Nephron progenitor cell (in vitro differentiated cells): ENCODE results near the gene COL4A6.

ENCODE experiments used
- DNase-seq: peaks from one replicate; pipeline ENCODE4 v3.0.0; 2021
- H3K27ac Mint-ChIP-seq: 2 replicates; pipeline ENCODE4 v1.8.0; 2021; ENCODE audit warnings: mild to moderate bottlenecking, moderate library complexity, mixed read lengths
- H3K27me3 Mint-ChIP-seq: 2 replicates; pipeline ENCODE4 v1.8.0; 2021; ENCODE audit warnings: mild to moderate bottlenecking, low read depth, mixed read lengths; ENCODE audit not compliant: poor library complexity
- H3K36me3 Mint-ChIP-seq: 2 replicates; pipeline ENCODE4 v1.8.0; 2021; ENCODE audit warnings: low read depth, mixed read lengths
- H3K4me1 Mint-ChIP-seq: 2 replicates; pipeline ENCODE4 v1.8.0; 2021; ENCODE audit warnings: mixed read lengths
- H3K4me3 Mint-ChIP-seq: 2 replicates; pipeline ENCODE4 v1.8.0; 2021; ENCODE audit warnings: mild to moderate bottlenecking, moderate library complexity, mixed read lengths
- H3K9me3 Mint-ChIP-seq: 2 replicates; pipeline ENCODE4 v1.8.0; 2021; ENCODE audit warnings: mild to moderate bottlenecking, moderate library complexity, mixed read lengths
- TF ChIP-seq, protein P1 (sequence below): fragments of 200-600 bp; sonication (generic); IDR thresholded peaks from 2 replicates; pipeline ENCODE4 v1.5.0; 2021; ENCODE audit warnings: antibody characterized with exemption

COL4A6 gene

DNA sequence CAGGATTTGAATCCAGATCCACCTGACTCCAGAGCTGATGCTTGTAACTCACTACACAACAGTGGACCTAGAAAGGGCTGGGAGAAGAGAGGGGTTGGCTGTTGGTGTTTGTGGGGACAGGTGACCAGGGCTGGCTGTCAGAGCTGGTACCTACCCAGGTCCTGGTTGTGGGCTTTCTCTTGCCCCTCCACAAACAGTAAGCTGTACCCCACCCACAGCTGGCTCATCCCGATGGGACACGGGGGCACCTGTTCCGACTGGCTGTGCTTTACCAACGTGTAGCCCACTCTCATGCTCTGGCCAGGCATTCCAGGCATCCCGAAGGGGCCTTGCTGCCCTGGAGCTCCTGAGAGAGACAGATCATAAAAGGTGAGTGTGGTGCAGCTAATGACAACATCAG, 277.9 kb downstream of the COL4A6 start:
- TF ChIP-seq, protein P1, sequence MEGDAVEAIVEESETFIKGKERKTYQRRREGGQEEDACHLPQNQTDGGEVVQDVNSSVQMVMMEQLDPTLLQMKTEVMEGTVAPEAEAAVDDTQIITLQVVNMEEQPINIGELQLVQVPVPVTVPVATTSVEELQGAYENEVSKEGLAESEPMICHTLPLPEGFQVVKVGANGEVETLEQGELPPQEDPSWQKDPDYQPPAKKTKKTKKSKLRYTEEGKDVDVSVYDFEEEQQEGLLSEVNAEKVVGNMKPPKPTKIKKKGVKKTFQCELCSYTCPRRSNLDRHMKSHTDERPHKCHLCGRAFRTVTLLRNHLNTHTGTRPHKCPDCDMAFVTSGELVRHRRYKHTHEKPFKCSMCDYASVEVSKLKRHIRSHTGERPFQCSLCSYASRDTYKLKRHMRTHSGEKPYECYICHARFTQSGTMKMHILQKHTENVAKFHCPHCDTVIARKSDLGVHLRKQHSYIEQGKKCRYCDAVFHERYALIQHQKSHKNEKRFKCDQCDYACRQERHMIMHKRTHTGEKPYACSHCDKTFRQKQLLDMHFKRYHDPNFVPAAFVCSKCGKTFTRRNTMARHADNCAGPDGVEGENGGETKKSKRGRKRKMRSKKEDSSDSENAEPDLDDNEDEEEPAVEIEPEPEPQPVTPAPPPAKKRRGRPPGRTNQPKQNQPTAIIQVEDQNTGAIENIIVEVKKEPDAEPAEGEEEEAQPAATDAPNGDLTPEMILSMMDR = no peak
- no peaks in the 10 kb centered on the region for H3K27me3 Mint-ChIP-seq
- no peak for DNase-seq
- H3K4me1 Mint-ChIP-seq = peaks cover under 1% of the 10 kb centered on the region
- H3K9me3 Mint-ChIP-seq = no peaks in the 10 kb centered on the region
- no peak overlapping the region for H3K4me3 Mint-ChIP-seq
- peaks cover 11% of the 10 kb centered on the region for H3K36me3 Mint-ChIP-seq
- no peak overlapping the region for H3K27ac Mint-ChIP-seq

DNA sequence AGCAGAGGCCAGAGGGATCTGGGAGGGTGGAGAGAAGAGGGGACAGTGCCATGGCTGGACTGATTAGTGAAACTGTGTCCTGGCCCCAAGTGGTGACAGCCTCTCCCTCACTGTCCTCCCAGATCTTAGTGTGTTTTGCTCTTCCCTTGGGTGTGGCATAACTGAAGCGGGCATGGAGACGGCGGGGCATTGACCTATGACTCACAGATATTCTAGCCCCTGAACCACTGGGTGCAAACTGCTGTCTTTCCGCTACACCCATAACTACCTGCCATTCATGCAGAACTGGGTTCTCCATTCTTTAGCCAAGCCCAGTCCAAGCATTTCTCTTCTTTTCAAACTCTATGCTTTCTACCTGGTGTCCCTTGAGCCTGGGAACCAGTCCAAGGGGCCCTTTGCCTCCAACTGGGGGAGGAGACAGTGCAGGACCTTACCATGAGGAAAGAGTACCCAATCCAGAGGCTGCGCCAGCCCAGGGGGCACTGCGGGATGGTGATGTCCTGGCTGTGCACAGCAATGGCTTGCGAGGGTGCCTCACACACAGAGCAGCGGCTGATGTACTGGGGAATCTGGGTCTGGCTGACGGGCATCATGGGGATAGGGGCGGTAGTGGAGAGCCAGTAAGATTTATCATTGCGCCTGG, 279.1 kb downstream of the COL4A6 start:
- Mint-ChIP-seq H3K4me1 (no peaks in the 10 kb centered on the region), H3K36me3 (peaks cover 11% of the 10 kb centered on the region), H3K27ac (no peak overlapping the region), H3K9me3 (no peaks in the 10 kb centered on the region), H3K4me3 (no peak overlapping the region), H3K27me3 (no peaks in the 10 kb centered on the region)
- TF ChIP-seq, protein P1 = no peak
- no peak for DNase-seq

DNA sequence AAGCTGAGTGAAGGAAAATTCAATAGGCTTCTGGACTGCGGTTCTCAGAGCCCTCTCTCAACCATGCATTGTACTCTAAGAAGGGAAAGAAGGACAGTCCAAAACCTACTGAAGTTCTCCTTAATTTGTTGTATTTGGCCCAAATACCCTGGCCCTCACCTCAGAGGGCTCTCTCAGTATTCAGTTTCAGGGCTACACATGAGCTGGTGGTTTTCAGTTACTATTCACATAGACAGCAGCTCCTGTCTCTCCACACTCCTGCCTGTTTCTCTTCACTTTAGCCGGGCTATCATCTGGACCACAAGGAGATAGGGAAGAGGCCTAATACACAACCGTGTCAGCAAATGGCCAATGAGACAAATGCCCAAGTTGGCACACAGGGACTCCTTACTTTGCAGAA, 280.6 kb downstream of the COL4A6 start:
- DNase-seq = no peak
- no peak overlapping the region for H3K4me3 Mint-ChIP-seq
- TF ChIP-seq, protein P1 = no peak
- H3K27ac Mint-ChIP-seq = no peak overlapping the region
- no peaks in the 10 kb centered on the region for H3K27me3 Mint-ChIP-seq
- no peaks in the 10 kb centered on the region for H3K9me3 Mint-ChIP-seq
- H3K36me3 Mint-ChIP-seq = peaks cover 11% of the 10 kb centered on the region
- H3K4me1 Mint-ChIP-seq = no peaks in the 10 kb centered on the region

DNA sequence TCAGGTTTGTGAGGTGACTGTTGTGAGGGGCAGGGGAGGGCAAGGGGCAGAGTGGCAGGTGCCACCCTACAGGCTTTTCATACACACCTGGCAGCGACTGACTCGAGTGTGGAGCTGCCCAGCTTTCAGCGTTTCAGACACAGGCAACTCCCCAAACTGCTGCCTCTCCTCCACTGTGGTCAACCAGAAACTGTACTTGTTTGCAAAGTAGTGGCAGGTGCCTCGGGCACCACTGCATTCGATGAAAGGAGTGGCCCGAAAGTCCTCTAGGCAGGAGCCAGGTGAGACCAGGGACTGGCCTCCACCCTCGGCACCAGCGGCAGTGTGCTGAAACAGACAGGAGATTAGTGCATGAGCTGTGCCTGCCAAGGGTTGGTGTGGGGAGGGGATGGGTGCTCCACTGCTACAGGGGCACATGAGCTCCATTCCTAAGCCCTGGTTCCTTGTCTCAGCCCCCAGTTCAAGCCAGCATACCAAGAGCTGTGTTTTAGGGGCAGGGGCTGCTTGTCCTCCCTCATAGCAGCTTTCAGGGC, 281.2 kb downstream of the COL4A6 start:
- TF ChIP-seq, protein P1 = no peak
- Mint-ChIP-seq H3K4me1 (no peaks in the 10 kb centered on the region), H3K4me3 (no peak overlapping the region)

DNA sequence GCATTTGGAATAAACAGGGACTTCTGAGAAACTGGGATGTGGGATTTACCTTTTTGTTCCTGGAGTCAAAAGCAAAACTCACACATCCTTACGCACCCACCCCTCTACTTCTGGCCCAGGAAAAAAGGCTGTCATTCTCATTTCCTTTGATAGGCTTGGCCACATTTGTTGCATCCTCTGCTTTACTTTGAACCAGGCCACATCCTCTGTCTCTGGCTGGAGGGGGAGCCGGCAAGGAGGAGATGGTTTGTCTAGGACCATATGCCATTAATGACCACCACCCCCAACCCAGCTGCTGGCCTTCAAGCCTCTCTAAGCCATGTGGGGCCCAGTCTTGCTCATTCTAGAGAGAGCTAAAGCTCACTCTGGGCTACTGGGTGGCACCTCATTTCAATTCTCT, 282.1 kb downstream of the COL4A6 start:
- TF ChIP-seq, protein P1 = no peak
- no peaks in the 10 kb centered on the region for H3K27me3 Mint-ChIP-seq
- peak overlapping the region; percentile 69 for H3K27ac Mint-ChIP-seq
- no peak overlapping the region for H3K4me3 Mint-ChIP-seq
- no peaks in the 10 kb centered on the region for H3K9me3 Mint-ChIP-seq
- no peak for DNase-seq
- H3K4me1 Mint-ChIP-seq = no peaks in the 10 kb centered on the region
- peaks cover 11% of the 10 kb centered on the region for H3K36me3 Mint-ChIP-seq

More for the DNA sequence above, 281.2 kb downstream of the COL4A6 start:
- no peaks in the 10 kb centered on the region for H3K9me3 Mint-ChIP-seq
- no peaks in the 10 kb centered on the region for H3K27me3 Mint-ChIP-seq
- no peak for DNase-seq
- no peak overlapping the region for H3K27ac Mint-ChIP-seq
- H3K36me3 Mint-ChIP-seq = peaks cover 11% of the 10 kb centered on the region

DNA sequence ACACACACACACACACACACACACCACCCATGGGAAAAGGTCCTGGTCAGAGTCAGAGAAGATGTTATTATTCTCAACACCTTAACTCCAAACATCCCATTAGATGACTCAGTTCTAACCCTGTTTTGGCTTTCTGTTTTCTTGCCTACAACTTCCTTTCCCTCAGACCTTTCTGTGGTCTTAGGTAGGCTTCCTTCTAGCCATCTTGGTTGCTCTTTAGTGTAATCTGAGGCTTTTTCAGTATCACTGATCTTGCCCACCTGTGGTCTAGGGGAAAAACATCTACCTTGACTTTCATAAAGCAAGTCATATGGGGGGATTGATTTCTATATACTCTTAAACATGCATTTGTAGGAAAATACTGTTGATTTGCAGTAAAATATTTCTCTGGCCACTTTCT, 289.7 kb downstream of the COL4A6 start:
- TF ChIP-seq, protein P1 = no peak
- no peaks in the 10 kb centered on the region for H3K9me3 Mint-ChIP-seq
- peaks cover 25% of the 10 kb centered on the region for H3K36me3 Mint-ChIP-seq
- H3K4me1 Mint-ChIP-seq = no peaks in the 10 kb centered on the region
- no peak for DNase-seq
- H3K4me3 Mint-ChIP-seq = no peak overlapping the region
- no peak overlapping the region for H3K27ac Mint-ChIP-seq
- H3K27me3 Mint-ChIP-seq = no peaks in the 10 kb centered on the region
